Endothelial cell of umbilical vein (primary cell): ENCODE measurements around the gene SPRR1A. TPM values are rescaled to one million over a fixed set of nuclear protein-coding genes. Genes with fewer than 3 reads are reported as not detected.

Source experiments
- BruUV-seq: library from RNA; stranded (reverse); fragments of 400-500 nt; replicated peaks from 2 replicates; lab custom pipeline; 2021; lab: Mats Ljungman, UMichigan
- CTCF ChIA-PET: fragments of 300-600, 350-600 bp; sonication (Branson Sonifier 250); formaldehyde crosslinking; loops from one replicate; lab custom pipeline; 2021; ENCODE audit warnings: antibody characterized with exemption, inconsistent platforms; lab: Charles Lee
- POLR2A ChIA-PET: fragments of 300-600, 350-600 bp; sonication (Branson Sonifier 250); formaldehyde crosslinking; loops from one replicate; lab custom pipeline; 2021; ENCODE audit warnings: antibody characterized with exemption, inconsistent platforms; lab: Charles Lee
- DNase-seq: peaks from one replicate; pipeline ENCODE4 v3.0.0-alpha.2; 2011; ENCODE audit warnings: low read depth, low spot score
- FAIRE-seq: peaks from 2 replicates; lab custom pipeline; 2011; peaks lifted over from hg19 to GRCh38; lab: Jason Lieb, UNC
- H2AFZ ChIP-seq: 2 replicates; pipeline ENCODE4 v1.6.0; 2012; ENCODE audit warnings: low read depth, low read length, control low read depth, inconsistent platforms
- H3K27ac ChIP-seq: 2 replicates; pipeline ENCODE4 v1.5.1; 2011; ENCODE audit warnings: low read depth, mild to moderate bottlenecking, control low read depth, low read length, moderate library complexity; ENCODE audit not compliant: insufficient read depth
- H3K27me3 ChIP-seq, 2 experiments: 2 replicates each; pipeline versions ENCODE4 v1.6.0 to v1.6.1; 2011; ENCODE audit warnings: low read length in 2 of 2, mixed read lengths in 1 of 2; ENCODE audit not compliant: control insufficient read depth in 2 of 2, insufficient read depth in 2 of 2
- H3K36me3 ChIP-seq, 2 experiments: 2 replicates in 1 of 2; 3 replicates in 1 of 2; pipeline ENCODE4 v1.5.1; 2011; ENCODE audit warnings: low read length in 2 of 2, mild to moderate bottlenecking in 1 of 2, moderate library complexity in 1 of 2; ENCODE audit not compliant: control insufficient read depth in 2 of 2, insufficient read depth in 2 of 2; ENCODE audit errors: extremely low read depth in 1 of 2
- H3K4me1 ChIP-seq: 3 replicates; pipeline ENCODE4 v1.5.1; 2011; ENCODE audit warnings: mild to moderate bottlenecking, low read length; ENCODE audit not compliant: control insufficient read depth, insufficient read depth; ENCODE audit errors: extremely low read depth
- H3K4me2 ChIP-seq: 2 replicates; pipeline ENCODE4 v1.6.1; 2011; ENCODE audit warnings: low read length, control low read depth, mixed read lengths; ENCODE audit not compliant: insufficient read depth
- H3K4me3 ChIP-seq, 3 experiments: fragments of 200-600 bp in 1 of 3; sonication (generic), shearing (Covaris generic) in 1 of 3; replicated peaks in 1 of 3; 2 replicates each; pipeline ENCODE4 v1.5.1; 2011 to 2016; ENCODE audit warnings: control low read depth in 3 of 3, low read length in 3 of 3, mild to moderate bottlenecking in 2 of 3, inconsistent platforms in 1 of 3, low read depth in 1 of 3, moderate library complexity in 1 of 3; ENCODE audit not compliant: insufficient read depth in 1 of 3
- H3K79me2 ChIP-seq: 2 replicates; pipeline ENCODE4 v1.6.0; 2012; ENCODE audit warnings: low read length, inconsistent platforms; ENCODE audit not compliant: control insufficient read depth, insufficient read depth
- H3K9ac ChIP-seq: replicated peaks from 2 replicates; pipeline ENCODE3; 2011; ENCODE audit warnings: low read length, control low read depth; ENCODE audit not compliant: insufficient read depth; ENCODE audit errors: extremely low read depth
- H3K9me1 ChIP-seq: replicated peaks from 3 replicates; pipeline ENCODE4 v1.6.0; 2011; ENCODE audit warnings: mild to moderate bottlenecking, low read length; ENCODE audit not compliant: control insufficient read depth, insufficient read depth; ENCODE audit errors: extremely low read depth
- H3K9me3 ChIP-seq: replicated peaks from 2 replicates; pipeline ENCODE4 v1.5.1; 2012; ENCODE audit warnings: low read length, inconsistent platforms; ENCODE audit not compliant: control insufficient read depth, insufficient read depth
- H4K20me1 ChIP-seq: replicated peaks from 2 replicates; pipeline ENCODE3; 2011; ENCODE audit warnings: mild to moderate bottlenecking, low read length; ENCODE audit not compliant: control insufficient read depth, insufficient read depth; ENCODE audit errors: extremely low read depth
- EZH2 ChIP-seq: IDR thresholded peaks from 2 replicates; pipeline ENCODE4 v1.6.1; 2012; ENCODE audit warnings: borderline replicate concordance, low read depth, mild to moderate bottlenecking, moderate library complexity, low read length, inconsistent platforms; ENCODE audit not compliant: severe bottlenecking
- FOS ChIP-seq: IDR thresholded peaks from 2 replicates; pipeline ENCODE4 v1.6.1; 2011; ENCODE audit warnings: mild to moderate bottlenecking, low read length, moderate library complexity, borderline replicate concordance; ENCODE audit not compliant: insufficient read depth
- GATA2 ChIP-seq: IDR thresholded peaks from 2 replicates; pipeline ENCODE4 v1.7.0; 2011; ENCODE audit warnings: low read depth, mild to moderate bottlenecking, moderate library complexity, mixed read lengths, low read length; ENCODE audit not compliant: insufficient read length, insufficient read depth
- JUN ChIP-seq: IDR thresholded peaks from 2 replicates; pipeline ENCODE4 v1.6.1; 2011; ENCODE audit warnings: borderline replicate concordance, low read depth; ENCODE audit not compliant: insufficient read length, insufficient read depth
- MYC ChIP-seq: IDR thresholded peaks from one replicate; pipeline ENCODE4 v1.6.1; 2011; ENCODE audit warnings: mild to moderate bottlenecking, low read depth, low read length
- POLR2A ChIP-seq: IDR thresholded peaks from 2 replicates; pipeline ENCODE4 v1.6.1; 2012; ENCODE audit warnings: low read depth, mild to moderate bottlenecking, control low read depth, low read length
- POLR2AphosphoS5 ChIP-seq: IDR thresholded peaks from 2 replicates; pipeline ENCODE4 v1.6.1; 2012; ENCODE audit warnings: low read depth, mild to moderate bottlenecking, control low read depth, low read length, moderate library complexity; ENCODE audit not compliant: insufficient read depth
- dilution Hi-C: fragments of 300-500 bp; cut with MboI; formaldehyde crosslinking; loops from one replicate; pipeline ENCODE4 v1.15.0; 2019; ENCODE audit warnings: low sequenced_read_pairs; ENCODE audit not compliant: extremely low pct_ligation_motif_present
- intact Hi-C: fragments of 100-400 bp; cut with micrococcal nuclease; formaldehyde crosslinking; loops from one replicate; pipeline ENCODE4 v1.10.0; 2022
- polyA plus RNA-seq, 4 experiments: library from polyadenylated mRNA; depleted of rRNA in 3 of 4; stranded (reverse) in 3 of 4; unstranded in 1 of 4; fragments of >200 nt; gene quantifications; 2 replicates each; pipeline versions ENCODE4 v1.2.1 to v1.2.3, GENCODE V29; 2011 to 2012; ENCODE audit warnings: missing spikeins in 1 of 4
- total RNA-seq: library from RNA; stranded (reverse); gene quantifications from 2 replicates; pipeline ENCODE4 v1.2.3, GENCODE V29; 2021
- TF ChIP-seq, protein P1 (sequence below), 2 donors: IDR thresholded peaks; 1 replicate in 1 of 2; 2 replicates in 1 of 2; pipeline ENCODE4 v1.5.1; 2011; ENCODE audit warnings: low read length in 2 of 2, mild to moderate bottlenecking in 2 of 2, moderate library complexity in 2 of 2, control low read depth in 1 of 2, inconsistent platforms in 1 of 2, low read depth in 1 of 2; ENCODE audit not compliant: insufficient read depth in 1 of 2; ENCODE audit errors: extremely low read depth in 1 of 2
- TF ChIP-seq, protein P2 (sequence below): IDR thresholded peaks from 2 replicates; pipeline ENCODE4 v1.6.1; 2011; ENCODE audit not compliant: insufficient read depth, insufficient read length

Gene SPRR1A
- total and polyA plus RNA-seq, 2 donors (not counting 3 experiments of a cell fraction or from before 2014, with no cell fraction given) = not detected

DNA sequence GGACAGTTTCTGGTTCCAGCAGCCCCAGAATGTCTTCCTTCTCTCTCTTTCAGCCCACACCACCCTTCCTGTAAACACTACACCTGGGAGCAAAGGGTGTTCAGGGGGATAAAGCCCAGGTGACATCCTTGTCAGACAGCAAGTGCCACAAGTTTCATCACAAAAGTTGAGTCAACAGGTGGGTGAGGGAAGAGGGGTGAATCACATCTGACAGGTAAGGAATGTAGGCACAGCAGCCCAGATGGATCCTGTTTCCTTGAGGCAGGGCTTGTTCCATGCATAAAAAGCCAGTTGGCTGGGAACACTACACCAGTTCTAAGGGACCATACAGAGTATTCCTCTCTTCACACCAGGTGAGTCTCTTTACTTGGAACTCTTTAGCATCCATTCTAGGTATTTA is 47.0 kb downstream of the SPRR1A start, which contains the start of gene SPRR1B:
Gene SPRR1B (plus strand): TSS at position 309 of the 400 bp plus-strand sequence. CDS start 1,143 bp downstream, outside the sequence.
- POLR2A ChIA-PET = no interaction called here
- H3K9me1 ChIP-seq = no peaks in the 10 kb centered on the region
- dilution Hi-C loops (no loop called here), intact Hi-C loops (no loop called here)
- H3K27me3 ChIP-seq = no peaks in the 10 kb centered on the region
- no peak within 1 kb of the TSS for H3K4me3 ChIP-seq
- H2AFZ ChIP-seq = no peak within 1 kb of the TSS
- no peaks in the 10 kb centered on the region for H3K36me3 ChIP-seq
- CTCF ChIA-PET = no interaction called here
- no peak within 1 kb of the TSS for H3K4me2 ChIP-seq
- H3K9ac ChIP-seq = no peak within 1 kb of the TSS
- no peaks in the 10 kb centered on the region for H4K20me1 ChIP-seq
- DNase-seq = no peak
- no peaks in the 10 kb centered on the region for H3K9me3 ChIP-seq
- H3K4me1 ChIP-seq = no peaks in the 10 kb centered on the region
- TF ChIP-seq POLR2AphosphoS5 (no peak), GATA2 (no peak), EZH2 (no peak), JUN (no peak)
- TF ChIP-seq, protein P1, sequence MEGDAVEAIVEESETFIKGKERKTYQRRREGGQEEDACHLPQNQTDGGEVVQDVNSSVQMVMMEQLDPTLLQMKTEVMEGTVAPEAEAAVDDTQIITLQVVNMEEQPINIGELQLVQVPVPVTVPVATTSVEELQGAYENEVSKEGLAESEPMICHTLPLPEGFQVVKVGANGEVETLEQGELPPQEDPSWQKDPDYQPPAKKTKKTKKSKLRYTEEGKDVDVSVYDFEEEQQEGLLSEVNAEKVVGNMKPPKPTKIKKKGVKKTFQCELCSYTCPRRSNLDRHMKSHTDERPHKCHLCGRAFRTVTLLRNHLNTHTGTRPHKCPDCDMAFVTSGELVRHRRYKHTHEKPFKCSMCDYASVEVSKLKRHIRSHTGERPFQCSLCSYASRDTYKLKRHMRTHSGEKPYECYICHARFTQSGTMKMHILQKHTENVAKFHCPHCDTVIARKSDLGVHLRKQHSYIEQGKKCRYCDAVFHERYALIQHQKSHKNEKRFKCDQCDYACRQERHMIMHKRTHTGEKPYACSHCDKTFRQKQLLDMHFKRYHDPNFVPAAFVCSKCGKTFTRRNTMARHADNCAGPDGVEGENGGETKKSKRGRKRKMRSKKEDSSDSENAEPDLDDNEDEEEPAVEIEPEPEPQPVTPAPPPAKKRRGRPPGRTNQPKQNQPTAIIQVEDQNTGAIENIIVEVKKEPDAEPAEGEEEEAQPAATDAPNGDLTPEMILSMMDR (IDR thresholded peaks at IDR 0.05; ENCODE audit: extremely low read depth in 1 of 2, insufficient read depth in 1 of 2, low read depth in 1 of 2, low read length in 2 of 2) = no peak
- no peak for FAIRE-seq
- no TSS peak for BruUV-seq
- no peaks in the 10 kb centered on the region for H3K79me2 ChIP-seq
- H3K27ac ChIP-seq = no peak within 1 kb of the TSS

DNA sequence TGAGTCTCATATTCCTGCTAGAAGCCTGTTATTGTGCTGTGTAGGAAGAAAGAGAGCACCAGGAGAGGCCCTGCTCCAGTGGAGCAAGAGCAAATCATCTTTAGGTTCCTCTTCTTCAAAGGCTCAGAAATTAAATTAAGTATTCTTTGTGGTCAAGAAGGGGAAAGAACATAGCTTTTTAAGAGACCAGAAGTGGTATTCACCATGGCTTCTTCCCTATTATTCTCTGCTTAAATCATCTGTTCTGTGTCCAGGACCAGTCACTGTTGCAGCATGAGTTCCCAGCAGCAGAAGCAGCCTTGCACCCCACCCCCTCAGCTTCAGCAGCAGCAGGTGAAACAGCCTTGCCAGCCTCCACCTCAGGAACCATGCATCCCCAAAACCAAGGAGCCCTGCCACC is 48.2 kb downstream of the SPRR1A start:
- dilution Hi-C loops = no loop called here

More for the DNA sequence above, 48.2 kb downstream of the SPRR1A start:
- Histone ChIP-seq H3K4me1 (no peaks in the 10 kb centered on the region), H3K9me1 (no peaks in the 10 kb centered on the region), H3K9ac (no peak overlapping the region), H3K27ac (no peak overlapping the region), H3K36me3 (no peaks in the 10 kb centered on the region), H2AFZ (no peak overlapping the region), H4K20me1 (no peaks in the 10 kb centered on the region), H3K9me3 (no peaks in the 10 kb centered on the region), H3K27me3 (no peaks in the 10 kb centered on the region), H3K79me2 (no peaks in the 10 kb centered on the region), H3K4me3 (no peak overlapping the region), H3K4me2 (no peak overlapping the region)
- no TSS peak for BruUV-seq
- no peak for TF ChIP-seq MYC
- TF ChIP-seq JUN = no peak
- TF ChIP-seq EZH2 = no peak
- TF ChIP-seq, protein P1 (IDR thresholded peaks at IDR 0.05; ENCODE audit: extremely low read depth in 1 of 2, insufficient read depth in 1 of 2, low read depth in 1 of 2, low read length in 2 of 2) = no peak
- TF ChIP-seq, protein P2, sequence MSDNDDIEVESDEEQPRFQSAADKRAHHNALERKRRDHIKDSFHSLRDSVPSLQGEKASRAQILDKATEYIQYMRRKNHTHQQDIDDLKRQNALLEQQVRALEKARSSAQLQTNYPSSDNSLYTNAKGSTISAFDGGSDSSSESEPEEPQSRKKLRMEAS = no peak
- no peak for TF ChIP-seq POLR2A
- no peak for TF ChIP-seq POLR2AphosphoS5
- TF ChIP-seq FOS = no peak
- no peak for TF ChIP-seq GATA2
- FAIRE-seq (no peak), DNase-seq (no peak)
- intact Hi-C loops = no loop called here
- POLR2A ChIA-PET = no interaction called here
- CTCF ChIA-PET = no interaction called here
